ENCODE measurements around the gene SH3BP4.

The SH3BP4 gene

GRCh38 chr2:234951664-234952269 lies at the start of gene SH3BP4:
TSS of gene SH3BP4 (plus strand) at chr2:234952017. CDS start at chr2:235035003, 82,986 bp downstream.
- TF ChIP-seq CTCF (conservative IDR thresholded peaks at IDR 0.05) = no peak
- peak within 1 kb of the TSS; percentile 78 for H3K27ac ChIP-seq

GRCh38 chr2:234904785-234905184 lies 47.0 kb upstream of the SH3BP4 start:
- no peak for TF ChIP-seq CTCF (conservative IDR thresholded peaks at IDR 0.05)

GRCh38 chr2:234905547-234906265 lies 46.1 kb upstream of the SH3BP4 start:
- no peak for TF ChIP-seq CTCF (conservative IDR thresholded peaks at IDR 0.05)
- no peak overlapping the region for H3K27ac ChIP-seq

More at GRCh38 chr2:234904785-234905184, 47.0 kb upstream of the SH3BP4 start:
- no peak overlapping the region for H3K27ac ChIP-seq

- no peak overlapping the region for H3K27ac ChIP-seq
- no peak for TF ChIP-seq CTCF (conservative IDR thresholded peaks at IDR 0.05)
Observed at GRCh38 chr2:234910186-234910679, 41.6 kb upstream of the SH3BP4 start.

GRCh38 chr2:234911271-234911670 lies 40.5 kb upstream of the SH3BP4 start:
- no peak for TF ChIP-seq CTCF (conservative IDR thresholded peaks at IDR 0.05)
- H3K27ac ChIP-seq = no peak overlapping the region

GRCh38 chr2:234912437-234912836 lies 39.4 kb upstream of the SH3BP4 start:
- no peak for TF ChIP-seq CTCF (conservative IDR thresholded peaks at IDR 0.05)
- H3K27ac ChIP-seq = no peak overlapping the region

GRCh38 chr2:234913208-234913626 lies 38.6 kb upstream of the SH3BP4 start:
- no peak for TF ChIP-seq CTCF (conservative IDR thresholded peaks at IDR 0.05)
- no peak overlapping the region for H3K27ac ChIP-seq

All from VCaP (cell line).